ENCODE data around the gene CTDSPL.

Gene CTDSPL

DNA sequence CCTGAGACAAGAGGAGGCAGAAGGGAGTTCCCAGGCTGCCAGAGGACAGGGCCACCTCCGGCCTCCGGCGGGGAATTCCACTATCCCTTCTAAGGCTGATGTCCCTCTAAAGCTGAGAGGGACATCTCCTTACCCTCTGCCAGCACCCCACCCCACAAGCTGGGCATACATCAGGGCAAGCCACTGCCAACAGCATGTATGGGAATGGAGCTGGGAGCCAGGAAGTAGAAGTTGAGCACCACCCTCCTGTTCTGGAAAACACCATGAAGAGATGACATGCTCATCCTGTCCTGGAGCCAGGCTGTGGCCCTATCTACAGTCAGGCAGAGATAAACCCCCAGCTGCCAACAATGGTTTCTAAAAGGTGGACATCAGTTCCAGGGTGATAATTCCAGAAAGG, 160.6 kb downstream of the CTDSPL start:
- no peak for TF ChIP-seq CTCF (IDR thresholded peaks at IDR 0.05; ENCODE audit: low read depth, low read length, missing control alignments)
- no peak overlapping the region for H3K4me3 ChIP-seq (replicated peaks; ENCODE audit: low read depth, low read length)
- DNase-seq (ENCODE audit: extremely low read depth, low read depth): no peak

GRCh38 chr3:38022896-38023709, 161.4 kb downstream of the CTDSPL start:
- peak overlapping the region; percentile 46; the same call in 1 of the 2 replicates for H3K4me3 ChIP-seq (replicated peaks; ENCODE audit: low read depth, low read length)
- TF ChIP-seq CTCF (IDR thresholded peaks at IDR 0.05; ENCODE audit: low read depth, low read length, missing control alignments): no peak
- DNase-seq (ENCODE audit: extremely low read depth, low read depth): no peak

- no peak for TF ChIP-seq CTCF (IDR thresholded peaks at IDR 0.05; ENCODE audit: low read depth, low read length, missing control alignments)
- no peak overlapping the region for H3K4me3 ChIP-seq (replicated peaks; ENCODE audit: low read depth, low read length)
- DNase-seq (ENCODE audit: extremely low read depth, low read depth): no peak
These were observed 165.2 kb downstream of the CTDSPL start for GRCh38 chr3:38026856-38027255.

DNA sequence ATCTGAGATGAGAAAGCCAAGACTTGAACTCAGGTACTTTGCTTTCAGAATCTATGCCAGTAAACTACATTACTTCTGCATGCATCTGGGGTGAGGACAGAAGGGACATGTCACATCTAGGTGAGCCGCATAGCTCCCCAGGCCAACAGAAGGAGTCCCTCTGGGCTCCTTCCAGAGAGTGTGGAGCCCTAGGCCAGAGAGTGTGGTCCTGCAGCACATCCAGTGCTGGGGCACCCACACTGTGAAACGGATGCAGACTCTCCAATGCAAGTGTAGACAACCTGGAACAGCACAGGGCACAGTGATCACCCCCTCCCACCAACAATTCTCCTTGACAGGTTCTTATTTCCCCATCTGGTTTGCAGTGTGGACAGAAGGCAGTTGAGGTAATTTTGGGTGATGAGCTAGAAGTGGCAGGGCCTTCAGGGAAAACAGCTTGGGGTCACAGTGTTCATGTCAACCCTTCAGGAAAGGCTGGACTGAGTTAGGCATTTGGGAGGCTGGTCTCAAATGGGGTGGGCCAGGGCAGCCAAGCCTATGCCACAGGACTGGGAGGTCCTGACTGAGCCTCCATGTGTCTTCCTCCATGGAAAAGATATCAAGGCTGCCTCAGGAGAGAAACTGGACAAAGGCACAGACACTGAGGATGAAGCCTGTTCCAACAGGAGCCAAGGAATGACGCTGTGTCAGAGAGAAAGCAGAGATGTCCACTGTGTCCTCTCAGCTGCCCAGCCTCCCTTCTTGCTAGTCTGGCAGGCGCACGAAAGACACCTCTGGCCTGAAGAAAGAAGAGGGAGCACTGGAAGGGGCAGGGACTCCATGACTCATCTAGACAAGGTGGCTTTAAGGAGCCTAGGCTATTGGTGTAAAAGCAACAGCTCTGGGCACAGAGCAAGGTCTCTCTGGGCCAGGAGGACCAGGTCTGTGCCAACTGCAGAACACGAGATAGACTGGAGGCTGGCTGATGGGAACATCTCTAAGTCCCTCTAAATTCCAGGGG, 166.1 kb downstream of the CTDSPL start:
- DNase-seq (ENCODE audit: extremely low read depth, low read depth): no peak
- no peak for TF ChIP-seq CTCF (IDR thresholded peaks at IDR 0.05; ENCODE audit: low read depth, low read length, missing control alignments)

DNA sequence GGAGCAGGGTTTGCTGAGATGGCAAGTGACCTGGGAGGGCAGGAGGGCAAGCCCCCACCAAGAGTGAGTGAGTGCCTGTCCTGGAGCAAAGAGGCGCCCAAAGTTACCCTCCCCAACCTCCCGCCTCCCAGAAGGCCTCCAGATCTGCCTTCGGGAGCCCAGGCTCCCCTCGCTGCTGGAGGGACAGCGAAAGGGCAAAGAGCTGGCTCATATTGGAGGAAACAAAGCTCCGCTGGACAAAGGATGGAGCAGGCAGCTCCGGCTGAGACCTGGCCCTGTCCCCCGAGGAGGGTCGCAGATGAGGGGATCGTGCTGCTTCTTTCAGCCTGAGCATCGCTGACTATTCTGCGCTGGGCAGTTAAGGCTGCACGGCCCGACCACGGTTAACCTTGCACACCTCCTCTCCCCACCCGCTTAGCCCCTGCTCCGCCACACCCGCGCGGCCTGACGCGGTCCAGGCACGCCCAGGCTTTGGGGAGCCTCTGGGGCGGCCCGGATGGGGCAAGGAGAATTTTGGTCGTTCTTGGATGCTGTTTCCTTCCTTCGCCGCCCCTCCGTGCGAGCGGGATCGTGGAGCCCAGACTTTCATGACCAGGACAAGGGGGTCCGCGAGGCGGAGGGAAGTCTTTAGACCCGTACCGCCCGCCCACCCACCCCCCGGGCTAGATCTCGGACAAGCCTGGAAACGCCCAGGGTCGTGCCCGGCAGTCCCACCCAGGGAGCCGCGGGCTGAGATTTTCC, 167.1 kb downstream of the CTDSPL start:
- peak overlapping the region; percentile 42 for H3K4me3 ChIP-seq (replicated peaks; ENCODE audit: low read depth, low read length)
- no peak for DNase-seq (ENCODE audit: extremely low read depth, low read depth)
- TF ChIP-seq CTCF (IDR thresholded peaks at IDR 0.05; ENCODE audit: low read depth, low read length, missing control alignments): no peak

More for the DNA sequence above, 166.1 kb downstream of the CTDSPL start:
- no peak overlapping the region for H3K4me3 ChIP-seq (replicated peaks; ENCODE audit: low read depth, low read length)

DNA sequence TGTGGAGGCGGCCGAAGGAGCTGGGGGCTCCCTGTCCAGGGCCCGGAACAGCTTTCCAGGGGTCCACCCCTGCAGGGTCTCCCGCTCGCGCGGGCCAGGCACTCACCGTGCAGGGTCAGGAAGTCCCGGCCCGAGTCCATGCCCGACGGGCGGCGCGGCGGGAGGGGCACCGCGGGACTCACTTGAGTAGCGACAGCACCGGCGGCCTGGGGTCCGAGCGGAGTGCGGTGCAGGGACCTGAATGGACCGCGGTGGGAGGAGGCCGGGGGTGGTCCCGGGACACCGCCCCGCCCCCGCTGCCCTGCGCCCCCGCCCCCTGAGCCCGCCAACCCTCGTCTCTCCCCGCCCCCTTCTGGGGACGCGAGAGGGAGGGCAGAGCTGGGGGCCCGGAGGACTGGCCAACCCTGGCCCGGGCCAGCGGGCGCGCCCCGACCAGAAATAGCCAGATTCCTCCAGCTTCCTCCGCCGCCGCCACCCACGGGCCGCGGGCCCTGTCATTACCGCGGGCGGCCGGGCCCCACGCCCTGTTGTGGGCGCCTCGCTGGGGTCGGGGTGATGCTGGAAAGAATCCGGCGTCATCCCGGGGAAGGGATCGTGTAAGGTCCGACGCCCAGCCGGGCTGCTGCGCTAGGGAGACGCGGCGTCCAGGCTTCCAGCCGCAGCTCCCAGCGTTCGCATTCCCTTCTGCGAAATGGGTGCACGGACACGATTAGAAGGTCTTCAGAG, 167.9 kb downstream of the CTDSPL start, which contains the start of gene PLCD1:
Gene PLCD1, minus strand, starts transcription at position 243 of the 726 bp plus-strand sequence. Its CDS starts 103 bp downstream, at position 140.
- H3K4me3 ChIP-seq (replicated peaks; ENCODE audit: low read depth, low read length): peak within 1 kb of the TSS; percentile 42
- DNase-seq (ENCODE audit: extremely low read depth, low read depth): no peak

More for the DNA sequence above, 167.9 kb downstream of the CTDSPL start, which contains the start of gene PLCD1:
- TF ChIP-seq CTCF (IDR thresholded peaks at IDR 0.05; ENCODE audit: low read depth, low read length, missing control alignments): no peak

All from HFF-Myc (cell line).